Right cardiac atrium (tissue), 5 donors: ENCODE results near the gene TERC. TPM values are rescaled to one million over a fixed set of nuclear protein-coding genes. Genes with fewer than 3 reads are reported as not detected.

Experiments used
- ATAC-seq, 2 donors: fragments of 200-7000 bp; cut with Tn5 transposase; one replicate each; pipeline versions ENCODE4 v1.8.0 to v1.9.1; 2020; ENCODE audit warnings: moderate library complexity in 2 of 2, mild to moderate bottlenecking in 1 of 2
- DNase-seq, 3 donors: peaks; one replicate each; pipeline ENCODE4 v3.0.0-alpha.2; 2020
- H3K27ac ChIP-seq: one replicate; pipeline ENCODE4 v1.5.1; 2013; ENCODE audit warnings: mild to moderate bottlenecking, low read length, control low read depth, moderate library complexity
- H3K27me3 ChIP-seq: one replicate; pipeline ENCODE4 v1.6.1; 2013; ENCODE audit not compliant: control insufficient read depth, insufficient read depth
- H3K4me1 ChIP-seq: one replicate; pipeline ENCODE4 v1.6.1; 2013; ENCODE audit warnings: low read length; ENCODE audit not compliant: control insufficient read depth, insufficient read depth
- H3K4me3 ChIP-seq: one replicate; pipeline ENCODE4 v1.5.1; 2013; ENCODE audit warnings: low read length, control low read depth
- H3K9me3 ChIP-seq: one replicate; pipeline ENCODE4 v1.6.1; 2013; ENCODE audit warnings: low read length; ENCODE audit not compliant: control insufficient read depth
- WGBS: extraction: QIAGEN DNeasy Blood & Tissue Kit; methylation state at CpG from one replicate; pipeline ENCODE4 v1.1.7; 2013; 5-methylcytosine and 5-hydroxymethylcytosine counted together
- intact Hi-C, 4 donors: fragments of 100-400 bp; cut with DNase I; formaldehyde crosslinking; loops; one replicate each; pipeline versions ENCODE4 v1.11.0 to v1.14.0; 2022 to 2023
- long read RNA-seq, 4 donors: library from polyadenylated mRNA; unstranded; transcript quantifications; one replicate each; pipeline ENCODE4 v2.0.0, GENCODE V29; 2020 to 2021
- polyA plus RNA-seq: library from polyadenylated mRNA; stranded (reverse); fragments of 200-250 nt; gene quantifications from one replicate; pipeline ENCODE4 v1.2.3, GENCODE V29; 2013
- total RNA-seq, 4 donors: library from RNA; stranded (reverse); fragmentation: NEBNext Ultra II Directional; extraction: Animal tissue kit (Norgen Biotek cat#: 25700); gene quantifications; one replicate each; pipeline ENCODE4 v1.2.1, GENCODE V29; 2021
- donor health status: healthy with polysubstance abuse.
- donor health status: DM: no; HTN: yes; CAD: no.
- donor health status: DM: no; HTN: no; CAD: no.
- donor health status: DM: no; HTN: yes; CAD: no; lungs with severe emphysema.
- donor health status: DM: yes; HTN: yes; CAD: no.

The TERC gene
- total RNA-seq (1 to 10 TPM; 1.2 to 2.8 (median 1.4) TPM), polyA plus RNA-seq (not detected)
- long read RNA-seq, donor 1: 0 reads
- long read RNA-seq, donor 2: 0 reads
- long read RNA-seq, donor 3: 0 reads
- long read RNA-seq, donor 4: 0 reads

DNA sequence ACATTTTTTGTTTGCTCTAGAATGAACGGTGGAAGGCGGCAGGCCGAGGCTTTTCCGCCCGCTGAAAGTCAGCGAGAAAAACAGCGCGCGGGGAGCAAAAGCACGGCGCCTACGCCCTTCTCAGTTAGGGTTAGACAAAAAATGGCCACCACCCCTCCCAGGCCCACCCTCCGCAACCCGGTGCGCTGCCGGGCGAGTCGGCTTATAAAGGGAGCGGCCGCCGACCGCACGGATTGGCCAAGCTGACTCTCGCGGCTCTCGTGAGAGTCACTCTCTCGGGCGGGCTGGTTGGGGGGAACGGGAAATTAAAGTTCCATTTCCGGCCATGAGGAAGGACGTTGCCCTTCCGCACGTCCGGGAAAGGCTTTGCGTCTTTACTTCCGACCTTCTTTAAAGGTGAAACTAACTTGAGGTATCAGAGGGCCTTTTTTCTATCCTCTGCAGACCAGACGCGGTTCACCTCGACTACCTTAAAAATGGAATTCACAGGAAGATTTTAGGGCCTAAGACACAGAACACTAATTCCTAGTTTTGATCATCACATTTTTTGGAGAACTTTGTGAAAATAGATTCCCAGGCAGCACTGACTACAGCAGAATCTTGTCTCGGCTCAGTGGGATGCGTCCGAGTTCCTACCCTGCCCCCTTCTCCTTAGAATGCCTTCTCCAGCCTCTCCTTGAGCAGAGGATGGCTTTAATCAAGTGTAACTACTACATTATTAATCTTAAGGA is at the start of gene TERC:
TERC (minus strand) TSS at position 179 of the 731 bp plus-strand sequence.
- ATAC-seq (peak; percentile 96 to 97), DNase-seq (peak; percentile 95 to 97 (median 97))
- H3K4me3 ChIP-seq: peak within 1 kb of the TSS; percentile 90
- intact Hi-C loops: no loop called here
- H3K27me3 ChIP-seq: no peaks in the 10 kb centered on the region
- no peaks in the 10 kb centered on the region for H3K9me3 ChIP-seq
- WGBS: 6% methylated on average over 42 of the region's 42 CpGs
- peak within 1 kb of the TSS; percentile 96 for H3K27ac ChIP-seq
- H3K4me1 ChIP-seq: no peaks in the 10 kb centered on the region

DNA sequence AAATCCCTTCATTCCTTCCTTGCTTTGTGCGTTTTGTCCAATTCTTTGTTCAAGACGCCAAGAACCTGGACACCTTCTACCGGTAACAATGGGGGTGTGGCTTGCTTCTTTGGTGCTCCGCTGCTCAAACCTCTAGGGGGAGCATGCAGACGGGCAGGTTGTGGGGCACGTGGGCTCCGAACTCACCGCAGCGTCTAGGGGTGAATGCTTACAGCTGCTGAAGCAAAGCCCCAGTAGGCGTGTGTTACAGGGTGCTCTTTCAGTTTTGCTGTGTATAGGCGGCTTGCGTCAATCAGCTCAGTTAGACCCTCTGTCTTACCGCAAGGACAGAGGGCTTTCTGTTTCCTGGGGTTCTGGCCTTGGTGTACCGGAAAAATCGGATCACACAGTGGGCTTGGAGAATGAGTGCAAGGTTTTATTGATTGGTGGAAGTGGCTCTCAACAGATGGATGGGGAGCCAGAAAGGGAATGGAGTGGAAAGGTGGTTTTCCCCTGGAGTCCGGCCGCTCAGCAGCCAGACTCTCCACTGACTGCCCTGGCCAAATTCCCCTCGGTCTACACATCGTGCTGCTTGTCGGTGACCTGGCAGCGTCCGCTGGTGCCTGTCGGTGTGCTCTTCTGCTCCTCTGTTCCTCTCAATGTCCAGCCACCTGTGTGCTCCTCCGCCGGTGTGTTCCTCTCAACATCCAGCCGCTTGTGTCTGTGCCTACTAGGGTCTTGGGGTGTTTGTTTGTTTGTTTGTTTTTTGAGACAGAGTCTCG is 49.1 kb upstream of the TERC start:
- DNase-seq: peak in 1 of 3 donors; percentile 73
- WGBS: 61% methylated on average over 27 of the region's 27 CpGs
- Histone ChIP-seq H3K4me1 (peaks cover 3% of the 10 kb centered on the region), H3K4me3 (peak overlapping the region; percentile 78), H3K9me3 (no peaks in the 10 kb centered on the region), H3K27me3 (no peaks in the 10 kb centered on the region), H3K27ac (no peak overlapping the region)
- intact Hi-C loops: no loop called here
- ATAC-seq: peak in 1 of 2 donors; percentile 6

DNA sequence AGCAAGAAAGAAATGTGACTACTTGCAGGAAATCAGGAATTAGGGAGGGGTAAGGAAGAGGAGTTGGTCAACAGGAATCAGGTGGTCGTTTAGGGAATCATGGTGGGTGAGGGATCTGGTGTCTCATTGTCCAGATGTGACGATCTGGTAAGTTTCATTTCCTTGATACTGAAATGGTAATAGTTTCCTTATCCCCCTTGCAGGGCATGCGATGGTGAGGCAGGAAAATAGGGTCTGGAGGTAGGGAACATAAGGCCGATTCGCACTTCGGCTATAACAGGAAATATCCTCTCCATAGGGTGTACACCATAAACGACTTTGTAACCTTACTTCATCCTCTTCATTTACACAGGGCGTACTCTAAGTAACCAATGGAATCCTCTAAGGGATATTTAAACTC is 48.4 kb upstream of the TERC start:
- Histone ChIP-seq H3K9me3 (no peaks in the 10 kb centered on the region), H3K4me3 (peak overlapping the region; percentile 78), H3K27me3 (no peaks in the 10 kb centered on the region), H3K27ac (no peak overlapping the region), H3K4me1 (peaks cover 3% of the 10 kb centered on the region)
- ATAC-seq (no peak), DNase-seq (no peak)
- WGBS: 37% methylated on average over 8 of the region's 8 CpGs
- intact Hi-C loops: no loop called here

DNA sequence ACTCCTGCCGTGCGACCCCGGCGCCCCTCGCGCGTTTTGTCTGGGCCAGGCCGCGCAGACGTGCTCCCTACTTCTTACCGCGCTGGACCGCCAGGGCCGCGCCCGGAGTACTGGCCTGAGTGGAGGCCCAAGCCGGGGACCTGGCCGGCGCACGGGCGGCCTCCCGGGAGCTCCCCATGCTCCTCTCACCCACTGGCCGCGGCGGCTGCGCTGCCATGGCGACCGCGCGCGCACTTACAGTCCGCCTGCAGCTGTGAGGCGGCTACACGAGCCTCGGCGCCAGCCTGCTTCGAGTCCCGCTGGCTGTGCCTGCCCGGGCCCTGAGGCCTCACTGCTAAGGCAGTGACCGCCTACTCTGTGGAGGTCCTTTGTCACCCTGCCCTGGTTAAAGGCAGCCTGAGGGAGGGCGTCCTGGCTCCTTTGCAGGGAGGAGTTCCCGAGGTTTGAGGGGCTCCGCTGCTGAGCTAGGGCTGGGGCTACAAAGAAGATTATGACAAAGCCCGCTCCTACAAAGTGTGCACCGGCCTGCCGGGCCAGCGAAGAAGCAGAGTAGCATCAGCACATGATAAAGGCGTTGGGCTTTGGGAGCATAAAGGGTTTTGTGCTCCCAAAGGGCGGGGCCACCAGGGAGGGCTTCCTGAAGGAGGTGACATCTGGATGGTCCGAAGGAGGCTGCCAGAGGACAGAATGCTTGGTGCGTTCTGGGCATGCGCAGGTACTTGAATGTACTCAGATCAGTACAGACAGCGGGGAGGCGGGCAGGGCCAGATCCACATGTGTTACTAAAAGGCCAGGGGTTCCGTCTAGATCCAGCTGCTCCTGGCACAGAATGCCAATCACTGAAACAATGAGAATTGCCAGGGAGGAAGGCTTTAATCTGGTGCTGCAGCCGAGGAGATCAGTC is 47.7 kb upstream of the TERC start, which contains the start of the genes LRRC34 and LRRIQ4:
LRRC34 (minus strand) TSS at position 573 of the 904 bp plus-strand sequence; CDS start at position 217, 356 bp downstream.
LRRIQ4 (plus strand) TSS at position 539 of the 904 bp plus-strand sequence. CDS start 9,052 bp downstream, outside the sequence.
- DNase-seq (peak; percentile 88 to 95 (median 92)), ATAC-seq (peak; percentile 96)
- H3K27me3 ChIP-seq: no peaks in the 10 kb centered on the region
- H3K27ac ChIP-seq: peak within 1 kb of the TSS; percentile 55
- H3K9me3 ChIP-seq: no peaks in the 10 kb centered on the region
- peak within 1 kb of the TSS; percentile 78 for H3K4me3 ChIP-seq
- peaks cover 3% of the 10 kb centered on the region for H3K4me1 ChIP-seq
- 4% methylated on average over 56 of the region's 56 CpGs for WGBS
- intact Hi-C loops: no loop called here

DNA sequence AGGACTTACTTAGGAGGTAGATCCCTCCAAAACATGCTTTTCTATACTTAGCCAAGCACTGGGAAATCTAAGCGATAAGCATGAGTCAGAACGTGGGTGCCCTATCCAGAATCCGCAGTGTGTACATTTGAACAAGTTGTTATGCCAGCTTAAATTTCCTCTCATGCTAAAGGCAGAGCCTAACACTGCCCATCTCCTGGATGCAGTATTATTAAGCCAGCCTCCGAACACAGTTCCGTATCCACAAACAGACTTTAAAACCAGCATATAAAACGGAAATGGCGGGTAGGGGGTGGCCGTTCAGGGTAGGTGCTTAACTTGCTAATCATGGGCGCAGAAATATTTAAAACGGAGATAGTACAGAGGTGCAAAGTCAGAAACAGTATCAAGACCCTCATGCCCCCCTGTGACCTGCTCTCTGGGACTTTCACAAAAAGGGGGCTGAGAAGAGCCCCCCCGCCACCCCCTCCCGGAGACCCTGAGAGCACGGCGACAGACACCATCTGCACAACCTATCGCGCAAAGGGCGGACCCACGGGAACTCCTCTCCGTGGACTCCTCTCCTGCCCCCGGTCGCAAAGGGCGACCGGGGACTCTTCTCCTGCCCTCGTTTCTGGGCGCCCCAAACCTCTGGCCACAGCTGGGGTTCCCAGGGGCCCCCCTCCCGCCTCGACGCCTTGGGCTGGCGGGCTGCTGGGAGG is 46.9 kb upstream of the TERC start:
- Histone ChIP-seq H3K4me3 (peak overlapping the region; percentile 78), H3K27me3 (no peaks in the 10 kb centered on the region), H3K27ac (peak overlapping the region; percentile 55), H3K9me3 (no peaks in the 10 kb centered on the region), H3K4me1 (peaks cover 3% of the 10 kb centered on the region)
- ATAC-seq (peak; percentile 49 to 63), DNase-seq (no peak)
- intact Hi-C loops: no loop called here
- 2% methylated on average over 29 of the region's 29 CpGs for WGBS

DNA sequence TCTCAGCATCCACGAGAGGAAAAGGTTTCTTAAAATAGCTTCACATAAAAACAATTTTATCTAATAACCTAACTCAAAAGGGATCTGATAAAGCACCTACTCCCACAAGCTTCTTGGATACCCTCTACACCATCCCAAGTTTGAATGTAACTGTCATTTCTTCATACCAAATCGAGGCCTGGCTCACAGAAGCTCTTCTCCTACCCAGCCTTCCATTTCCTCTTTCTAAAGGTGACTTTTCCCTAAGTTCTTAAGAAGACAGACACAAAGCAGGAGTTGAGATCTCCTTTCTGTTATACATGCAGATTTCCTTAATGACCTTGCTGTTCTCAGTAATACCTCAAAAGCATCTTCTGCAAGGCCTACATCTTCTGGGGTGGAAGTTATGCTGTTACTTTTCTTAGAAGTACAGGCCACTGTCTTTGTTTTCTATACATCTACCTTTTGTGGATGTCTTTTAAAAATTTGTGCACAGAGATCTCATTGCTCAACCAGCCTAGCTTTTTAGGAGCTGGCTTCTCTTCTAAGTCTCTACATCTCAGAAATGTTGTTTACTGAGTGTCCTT is 44.5 kb upstream of the TERC start:
- 29% methylated on average over 2 of the region's 2 CpGs for WGBS
- no peak overlapping the region for H3K4me3 ChIP-seq
- no peak for ATAC-seq
- H3K9me3 ChIP-seq: no peaks in the 10 kb centered on the region
- intact Hi-C loops: no loop called here
- no peak for DNase-seq
- H3K27ac ChIP-seq: no peak overlapping the region
- no peaks in the 10 kb centered on the region for H3K27me3 ChIP-seq
- peaks cover 3% of the 10 kb centered on the region for H3K4me1 ChIP-seq

DNA sequence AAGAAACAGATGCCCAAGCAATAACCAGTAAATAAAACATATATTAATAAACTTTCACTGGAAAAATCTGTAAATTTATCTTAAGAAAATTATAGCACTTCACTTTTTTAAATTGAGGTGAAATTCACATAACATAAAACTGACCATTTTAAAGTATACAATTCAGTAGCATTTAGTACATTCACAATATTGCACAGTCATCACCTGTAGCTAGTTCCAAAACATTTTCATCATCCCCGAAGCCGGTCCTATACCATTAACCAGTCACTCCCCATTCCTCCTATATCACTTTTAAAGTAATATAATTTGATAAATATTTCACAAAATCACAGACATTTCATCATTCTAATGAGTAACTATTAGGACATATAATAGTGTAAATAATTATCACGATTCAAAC is 39.8 kb upstream of the TERC start:
- DNase-seq (no peak), ATAC-seq (no peak)
- H3K4me3 ChIP-seq: no peak overlapping the region
- no peaks in the 10 kb centered on the region for H3K4me1 ChIP-seq
- WGBS: 87% methylated on average over 3 of the region's 3 CpGs
- H3K9me3 ChIP-seq: no peaks in the 10 kb centered on the region
- no peak overlapping the region for H3K27ac ChIP-seq
- intact Hi-C loops: no loop called here
- no peaks in the 10 kb centered on the region for H3K27me3 ChIP-seq

DNA sequence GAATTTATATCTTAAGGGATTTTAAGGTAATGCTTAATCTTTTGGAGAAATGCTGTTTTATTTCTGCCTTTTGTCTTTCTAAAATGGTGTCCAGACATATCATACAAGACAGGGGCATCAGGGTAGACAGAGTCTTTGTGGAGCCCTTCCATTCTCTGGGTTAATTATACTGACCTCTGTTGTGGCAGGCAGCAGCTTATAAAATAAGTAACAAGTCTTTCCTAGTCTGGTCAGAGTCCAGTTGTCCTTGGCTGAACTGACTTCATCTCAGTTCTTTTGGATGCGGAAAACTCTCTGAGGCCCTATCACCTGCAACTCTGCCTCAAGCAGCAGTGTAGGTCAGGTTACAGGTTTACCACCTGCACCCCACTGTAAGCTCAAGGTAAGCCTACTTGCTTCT is 27.5 kb upstream of the TERC start:
- Histone ChIP-seq H3K9me3 (no peaks in the 10 kb centered on the region), H3K27ac (no peak overlapping the region), H3K4me3 (no peak overlapping the region), H3K4me1 (no peaks in the 10 kb centered on the region), H3K27me3 (no peaks in the 10 kb centered on the region)
- ATAC-seq: peak in 1 of 2 donors; percentile 33
- DNase-seq: no peak
- intact Hi-C loops: no loop called here
- WGBS: 80% methylated on average over 1 of the region's 1 CpG

DNA sequence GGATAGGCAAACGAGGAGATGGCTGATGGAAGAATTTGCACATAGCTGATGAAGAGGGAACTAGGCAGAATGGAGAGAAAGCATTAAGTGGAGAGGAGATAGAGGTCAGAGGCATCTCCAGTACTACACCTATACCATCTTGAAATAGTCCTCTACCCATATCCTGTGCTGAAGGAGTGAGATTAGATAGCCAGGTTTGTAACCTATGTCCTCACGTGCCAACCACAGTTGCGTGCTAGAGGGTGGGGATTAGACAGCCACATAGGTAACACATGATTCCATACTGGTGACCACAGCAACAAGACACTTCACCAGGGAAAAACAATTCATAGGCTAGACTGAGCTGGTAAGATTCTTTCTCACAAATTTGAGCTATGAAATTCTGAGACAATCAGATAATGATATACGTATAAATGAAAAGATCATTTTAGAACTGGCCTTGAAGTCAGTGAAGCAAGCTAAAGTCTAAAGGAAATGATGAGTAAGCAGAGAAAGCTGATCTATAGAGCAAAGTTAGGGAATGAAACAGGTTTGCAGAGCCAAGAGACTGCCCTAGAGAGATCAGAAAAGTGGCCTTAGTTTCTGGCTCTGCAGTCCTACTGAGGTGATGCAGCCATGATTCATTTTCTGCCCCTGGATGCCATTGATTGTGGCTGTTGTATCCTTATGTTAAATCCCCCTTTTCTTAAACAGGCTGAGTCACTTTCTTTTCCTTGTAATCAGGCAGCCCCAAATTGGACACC is 26.0 kb upstream of the TERC start:
- H3K4me3 ChIP-seq: no peak overlapping the region
- H3K27me3 ChIP-seq: no peaks in the 10 kb centered on the region
- ATAC-seq (no peak), DNase-seq (no peak)
- intact Hi-C loops: no loop called here
- no peaks in the 10 kb centered on the region for H3K4me1 ChIP-seq
- 82% methylated on average over 4 of the region's 4 CpGs for WGBS
- no peaks in the 10 kb centered on the region for H3K9me3 ChIP-seq
- H3K27ac ChIP-seq: no peak overlapping the region
